ENCODE data around the gene SLC22A12. TPM values are rescaled to one million over a fixed set of nuclear protein-coding genes. Genes with fewer than 3 reads are reported as not detected.

The SLC22A12 gene
- total and polyA plus RNA-seq, 8 donors = not detected

- H3K27me3 ChIP-seq = no peaks in the 10 kb centered on the region
- FAIRE-seq (no peak), DNase-seq (no peak), ATAC-seq (no peak)
- no peak overlapping the region for H3K27ac ChIP-seq
- H3K36me3 ChIP-seq = no peaks in the 10 kb centered on the region
- WGBS, 2 donors = 34 to 43% methylated on average over 11 of the region's 11 CpGs
- intact Hi-C loops (cut with DNase I) = no loop called here
- H3K9me3 ChIP-seq = no peaks in the 10 kb centered on the region
- peak overlapping the region in 1 of 4 donors; percentile 39 for H3K4me3 ChIP-seq
- H3K4me1 ChIP-seq = no peaks in the 10 kb centered on the region
- TF ChIP-seq CTCF (IDR thresholded peaks at IDR 0.05) = no peak
Measured at GRCh38 chr11:64641596-64642417, 50.8 kb downstream of the SLC22A12 start.

- intact Hi-C loops (cut with DNase I) = no loop called here
- Histone ChIP-seq H3K27me3 (no peaks in the 10 kb centered on the region), H3K36me3 (no peaks in the 10 kb centered on the region), H3K4me3 (peak overlapping the region in 2 of 4 donors; percentile 8 to 39), H3K27ac (no peak overlapping the region), H3K4me1 (no peaks in the 10 kb centered on the region), H3K9me3 (no peaks in the 10 kb centered on the region)
- TF ChIP-seq CTCF (IDR thresholded peaks at IDR 0.05) = no peak
- ATAC-seq = no peak
- DNase-seq = no peak
- no peak for FAIRE-seq
- WGBS, 2 donors = 3 to 4% methylated on average over 5 to 30 of the region's 30 CpGs
Measured at GRCh38 chr11:64642418-64642735, 51.4 kb downstream of the SLC22A12 start.

GRCh38 chr11:64642871-64643255 is 51.8 kb downstream of the SLC22A12 start:
- ATAC-seq = no peak
- H3K4me3 ChIP-seq = peak overlapping the region in 3 of 4 donors; percentile 7 to 39 (median 8)
- intact Hi-C loops (cut with DNase I) = no loop called here
- DNase-seq = no peak
- no peaks in the 10 kb centered on the region for H3K36me3 ChIP-seq
- H3K4me1 ChIP-seq = no peaks in the 10 kb centered on the region
- H3K27me3 ChIP-seq = no peaks in the 10 kb centered on the region
- H3K27ac ChIP-seq = no peak overlapping the region
- no peaks in the 10 kb centered on the region for H3K9me3 ChIP-seq
- TF ChIP-seq CTCF (IDR thresholded peaks at IDR 0.05) = no peak
- WGBS, 2 donors = 4% methylated on average over 31 to 36 of the region's 36 CpGs
- FAIRE-seq = no peak

GRCh38 chr11:64643256-64643881 is 52.3 kb downstream of the SLC22A12 start:
- no peak for FAIRE-seq

More at GRCh38 chr11:64643256-64643881, 52.3 kb downstream of the SLC22A12 start:
- H3K4me3 ChIP-seq = peak overlapping the region in 2 of 4 donors; percentile 22 to 39
- no peaks in the 10 kb centered on the region for H3K27me3 ChIP-seq
- intact Hi-C loops (cut with DNase I) = no loop called here
- TF ChIP-seq CTCF (IDR thresholded peaks at IDR 0.05) = no peak
- H3K27ac ChIP-seq = no peak overlapping the region
- WGBS, 2 donors = 1 to 3% methylated on average over 17 to 50 of the region's 53 CpGs
- ATAC-seq = peak; percentile 69 to 94 (median 78)
- H3K36me3 ChIP-seq = no peaks in the 10 kb centered on the region
- DNase-seq = peak in 1 of 6 donors; percentile 69
- no peaks in the 10 kb centered on the region for H3K4me1 ChIP-seq
- H3K9me3 ChIP-seq = no peaks in the 10 kb centered on the region

Measured in pancreas (tissue), 10 donors.